ENCODE results near the gene SYCE3.

Gene SYCE3

DNA sequence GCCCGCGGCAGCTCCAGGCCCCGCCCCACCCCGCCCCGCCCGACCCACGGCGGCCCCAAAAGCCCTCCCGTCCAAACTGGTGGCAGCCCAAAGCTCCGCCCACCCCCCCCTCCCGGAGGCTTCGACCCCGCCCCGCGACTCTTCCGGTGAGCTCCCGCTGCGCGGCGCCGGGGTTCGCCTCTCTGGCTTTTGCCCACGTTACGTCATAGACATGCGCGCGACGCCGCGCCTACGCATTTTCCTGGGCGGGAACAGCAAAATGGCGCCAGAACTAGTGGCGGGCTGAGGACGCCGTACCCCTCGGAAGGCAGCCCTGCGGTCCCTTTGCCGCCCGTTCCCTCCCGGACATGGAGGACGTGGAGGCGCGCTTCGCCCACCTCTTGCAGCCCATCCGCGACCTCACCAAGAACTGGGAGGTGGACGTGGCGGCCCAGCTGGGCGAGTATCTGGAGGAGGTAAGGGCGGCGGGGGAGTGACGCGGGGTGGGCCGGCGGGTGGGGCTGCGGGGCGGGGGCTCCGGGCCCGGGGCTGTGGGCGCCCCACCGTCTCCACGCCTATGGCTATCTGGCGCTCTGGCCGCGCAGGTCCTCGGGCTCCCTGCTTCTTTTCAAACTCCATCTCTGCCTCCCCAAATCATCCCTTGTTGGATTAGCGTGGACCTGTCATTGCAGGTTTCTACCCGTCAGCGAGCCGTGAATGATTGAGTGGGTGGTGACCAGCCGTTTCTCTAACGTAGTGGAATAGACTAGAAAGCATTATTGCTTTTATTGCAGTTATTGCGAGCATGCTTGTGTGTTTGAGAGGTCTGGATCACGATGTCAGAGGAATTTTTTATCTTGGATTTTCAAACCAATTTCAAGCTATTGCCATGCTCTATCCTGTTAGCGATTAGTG, 54.5 kb downstream of the SYCE3 start, which contains the start of gene NCAPH2:
Gene NCAPH2 (plus strand): TSS at position 234 of the 894 bp plus-strand sequence. CDS start 114 bp downstream, at position 348.
- TF ChIP-seq CTCF (IDR thresholded peaks at IDR 0.05; ENCODE audit: low read depth, low read length) = no peak
- DNase-seq = peak; percentile 98
- peaks cover 37% of the 10 kb centered on the region for H3K36me3 ChIP-seq
- H3K9me3 ChIP-seq = no peaks in the 10 kb centered on the region
- no peaks in the 10 kb centered on the region for H3K27me3 ChIP-seq
- H3K4me1 ChIP-seq = no peaks in the 10 kb centered on the region
- peak within 1 kb of the TSS; percentile 94 for H3K4me3 ChIP-seq (ENCODE audit: low read depth, low read length)

DNA sequence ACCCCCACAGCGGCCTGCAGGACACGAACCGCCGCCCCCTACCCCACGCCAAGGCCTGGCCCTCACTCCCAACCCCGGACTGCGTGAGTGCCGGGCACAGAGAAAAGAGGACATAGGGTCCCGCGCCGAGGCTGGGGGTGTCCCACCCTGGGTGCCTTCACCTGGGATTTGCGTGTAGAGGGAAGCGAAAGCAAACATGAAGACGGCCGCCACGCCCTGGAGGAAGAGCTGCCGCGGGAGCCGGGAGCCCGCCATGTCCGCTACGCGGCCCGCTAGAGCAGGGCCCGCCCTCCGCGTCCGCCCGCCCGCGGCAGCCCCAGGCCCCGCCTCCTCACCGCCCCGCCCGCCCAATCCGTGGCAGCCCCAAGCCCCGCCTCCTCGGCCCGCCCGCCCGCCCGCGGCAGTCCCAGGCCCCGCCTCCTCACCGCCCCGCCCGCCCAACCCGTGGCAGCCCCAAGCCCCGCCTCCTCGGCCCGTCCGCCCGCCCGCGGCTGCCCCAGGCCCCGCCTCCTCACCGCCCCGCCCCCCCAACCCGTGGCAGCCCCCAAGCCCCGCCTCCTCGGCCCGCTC, 55.2 kb downstream of the SYCE3 start, which contains the start of gene LMF2:
Gene LMF2 (minus strand): TSS at position 282 of the 570 bp plus-strand sequence. CDS start 27 bp downstream, at position 255.
- Histone ChIP-seq H3K4me1 (no peaks in the 10 kb centered on the region), H3K27me3 (no peaks in the 10 kb centered on the region), H3K36me3 (peaks cover 36% of the 10 kb centered on the region), H3K9me3 (no peaks in the 10 kb centered on the region), H3K4me3 (ENCODE audit: low read depth, low read length) (peak within 1 kb of the TSS; percentile 94)
- TF ChIP-seq CTCF (IDR thresholded peaks at IDR 0.05; ENCODE audit: low read depth, low read length) = no peak
- DNase-seq = peak; percentile 95

DNA sequence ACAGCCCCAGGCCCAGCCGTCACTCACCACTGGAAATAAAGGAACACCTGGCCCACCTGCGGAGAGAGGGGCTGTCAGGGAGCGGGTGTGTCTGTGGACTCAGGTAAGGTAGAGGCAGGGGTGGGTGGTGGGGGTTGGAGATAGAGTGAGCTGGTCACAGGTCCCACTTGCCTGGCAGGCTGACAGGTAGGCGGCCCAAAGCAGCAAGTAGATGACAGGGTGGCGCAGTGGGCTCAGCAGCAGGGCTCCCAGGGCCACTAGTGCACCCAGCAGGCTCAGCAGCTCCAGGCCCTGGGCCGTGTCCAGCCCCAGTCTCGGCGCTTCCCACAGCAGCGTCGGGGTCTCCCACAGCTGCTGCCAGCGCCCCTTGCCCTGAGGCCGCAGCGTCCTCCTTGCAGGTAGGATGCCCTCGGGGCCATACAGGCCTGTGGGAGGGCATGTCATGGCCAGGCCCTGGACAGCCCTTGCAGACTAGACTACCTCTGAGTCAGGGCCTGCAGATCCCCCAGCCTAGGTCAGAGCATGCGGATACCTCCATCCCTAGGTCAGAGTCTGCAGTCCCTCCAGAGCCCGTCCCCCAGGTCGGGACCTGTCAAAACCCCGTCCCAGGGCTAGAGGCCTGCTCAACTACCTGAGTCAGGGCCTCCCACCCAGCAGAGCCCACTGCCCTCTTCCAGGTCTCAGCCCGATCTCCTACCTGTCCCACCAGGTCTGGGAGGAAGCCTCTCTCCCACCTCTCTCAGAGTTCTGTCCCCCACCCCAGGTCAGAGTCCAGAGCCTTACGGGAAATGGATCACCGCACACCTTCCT, 55.9 kb downstream of the SYCE3 start:
- Histone ChIP-seq H3K36me3 (peaks cover 31% of the 10 kb centered on the region), H3K4me1 (no peaks in the 10 kb centered on the region), H3K9me3 (no peaks in the 10 kb centered on the region), H3K4me3 (ENCODE audit: low read depth, low read length) (peak overlapping the region; percentile 73), H3K27me3 (no peaks in the 10 kb centered on the region)
- no peak for TF ChIP-seq CTCF (IDR thresholded peaks at IDR 0.05; ENCODE audit: low read depth, low read length)
- DNase-seq = no peak

- TF ChIP-seq CTCF (IDR thresholded peaks at IDR 0.05; ENCODE audit: low read depth, low read length) = no peak
- no peak for DNase-seq
- no peaks in the 10 kb centered on the region for H3K4me1 ChIP-seq
- H3K36me3 ChIP-seq = peaks cover 30% of the 10 kb centered on the region
- H3K4me3 ChIP-seq (ENCODE audit: low read depth, low read length) = peak overlapping the region; percentile 73
- H3K9me3 ChIP-seq = no peaks in the 10 kb centered on the region
- no peaks in the 10 kb centered on the region for H3K27me3 ChIP-seq
Measured at GRCh38 chr22:50505776-50506610, 56.7 kb downstream of the SYCE3 start.

DNA sequence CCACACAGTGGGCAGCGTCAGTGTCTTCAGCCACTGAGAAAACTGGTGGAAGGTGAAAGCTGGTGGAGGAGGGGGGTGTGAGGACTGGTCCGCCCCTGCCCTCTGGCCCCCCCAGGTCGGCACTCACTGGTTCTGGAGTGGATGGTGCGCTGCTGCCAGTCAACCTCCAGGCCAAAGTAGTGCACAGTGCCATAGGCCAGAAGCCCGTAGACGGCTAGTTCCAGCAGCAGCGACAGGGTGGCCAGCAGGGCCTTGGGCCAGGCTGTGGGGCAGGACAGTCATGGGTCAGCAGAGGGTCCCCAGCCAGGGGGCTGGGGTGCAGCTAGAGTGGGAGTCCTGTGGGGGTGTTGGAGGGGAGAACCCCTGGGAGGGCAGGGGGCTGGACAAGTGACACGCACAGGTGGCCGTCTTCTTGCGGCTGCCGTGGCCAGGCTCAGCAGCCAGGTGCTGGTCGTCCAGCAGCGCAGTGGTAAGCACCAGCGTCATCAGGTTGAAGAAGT, 57.4 kb downstream of the SYCE3 start:
- H3K9me3 ChIP-seq = no peaks in the 10 kb centered on the region
- no peak for TF ChIP-seq CTCF (IDR thresholded peaks at IDR 0.05; ENCODE audit: low read depth, low read length)
- no peaks in the 10 kb centered on the region for H3K27me3 ChIP-seq
- H3K36me3 ChIP-seq = peaks cover 27% of the 10 kb centered on the region
- no peak for DNase-seq
- no peaks in the 10 kb centered on the region for H3K4me1 ChIP-seq
- no peak overlapping the region for H3K4me3 ChIP-seq (ENCODE audit: low read depth, low read length)
